Measurements from ENCODE around the gene SAP130. TPM values are rescaled to one million over a fixed set of nuclear protein-coding genes. Genes with fewer than 3 reads are reported as not detected.

SAP130 gene
- total and polyA plus RNA-seq, 7 donors = 5.8 to 11.2 (median 6.7) TPM

DNA sequence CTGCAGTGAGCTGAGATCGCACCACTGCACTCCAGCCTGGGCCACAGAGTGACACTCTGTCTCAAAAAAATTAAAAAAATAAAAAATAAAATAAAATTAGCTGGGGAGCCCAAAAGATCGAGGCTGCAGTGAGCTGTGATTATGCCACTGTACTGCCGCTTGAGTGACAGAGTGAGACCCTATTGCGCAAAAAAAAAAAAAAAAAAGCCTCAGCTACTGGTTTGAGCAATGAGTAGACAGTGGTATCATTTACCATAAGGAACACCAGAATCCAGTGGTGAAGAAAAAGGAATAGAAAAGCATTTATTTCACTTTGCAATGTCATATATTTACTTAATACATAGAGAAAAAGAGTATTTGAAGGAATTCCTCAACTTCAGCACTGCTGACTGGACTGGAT, 3.0 kb downstream of the SAP130 start:
- Histone ChIP-seq H3K27me3 (no peaks in the 10 kb centered on the region), H3K9me3 (no peaks in the 10 kb centered on the region), H3K27ac (no peak overlapping the region), H3K4me3 (no peak overlapping the region), H3K36me3 (no peaks in the 10 kb centered on the region), H3K4me1 (peaks cover 0 to 20% (median 19%) of the 10 kb centered on the region in 4 donors)
- no peak for DNase-seq
- 95 to 96% methylated on average over 4 of the region's 4 CpGs for WGBS, 2 donors
- no peak for TF ChIP-seq POLR2AphosphoS5 (IDR thresholded peaks at IDR 0.05)
- no peak for TF ChIP-seq EP300 (IDR thresholded peaks at IDR 0.05)
- TF ChIP-seq, protein P1, sequence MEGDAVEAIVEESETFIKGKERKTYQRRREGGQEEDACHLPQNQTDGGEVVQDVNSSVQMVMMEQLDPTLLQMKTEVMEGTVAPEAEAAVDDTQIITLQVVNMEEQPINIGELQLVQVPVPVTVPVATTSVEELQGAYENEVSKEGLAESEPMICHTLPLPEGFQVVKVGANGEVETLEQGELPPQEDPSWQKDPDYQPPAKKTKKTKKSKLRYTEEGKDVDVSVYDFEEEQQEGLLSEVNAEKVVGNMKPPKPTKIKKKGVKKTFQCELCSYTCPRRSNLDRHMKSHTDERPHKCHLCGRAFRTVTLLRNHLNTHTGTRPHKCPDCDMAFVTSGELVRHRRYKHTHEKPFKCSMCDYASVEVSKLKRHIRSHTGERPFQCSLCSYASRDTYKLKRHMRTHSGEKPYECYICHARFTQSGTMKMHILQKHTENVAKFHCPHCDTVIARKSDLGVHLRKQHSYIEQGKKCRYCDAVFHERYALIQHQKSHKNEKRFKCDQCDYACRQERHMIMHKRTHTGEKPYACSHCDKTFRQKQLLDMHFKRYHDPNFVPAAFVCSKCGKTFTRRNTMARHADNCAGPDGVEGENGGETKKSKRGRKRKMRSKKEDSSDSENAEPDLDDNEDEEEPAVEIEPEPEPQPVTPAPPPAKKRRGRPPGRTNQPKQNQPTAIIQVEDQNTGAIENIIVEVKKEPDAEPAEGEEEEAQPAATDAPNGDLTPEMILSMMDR (IDR thresholded peaks at IDR 0.05) = no peak
- no peak for TF ChIP-seq POLR2A (IDR thresholded peaks at IDR 0.05)
- intact Hi-C loops (cut with DNase I) = loop anchor here (5.0 kb wide), 1 partner anchor 143 kb away; no protein-coding TSS in a partner anchor

GRCh38 chr2:128017561-128017960, 10.3 kb downstream of the SAP130 start:
- H3K27ac ChIP-seq = no peak overlapping the region
- H3K27me3 ChIP-seq = no peaks in the 10 kb centered on the region
- TF ChIP-seq POLR2AphosphoS5 (IDR thresholded peaks at IDR 0.05) = no peak
- DNase-seq = no peak
- H3K9me3 ChIP-seq = no peaks in the 10 kb centered on the region
- H3K36me3 ChIP-seq = peaks cover 14 to 61% (median 34%) of the 10 kb centered on the region in 4 donors
- no peak overlapping the region for H3K4me3 ChIP-seq
- intact Hi-C loops (cut with DNase I) = no loop called here
- WGBS, 2 donors = 92 to 94% methylated on average over 8 of the region's 8 CpGs
- no peaks in the 10 kb centered on the region for H3K4me1 ChIP-seq

DNA sequence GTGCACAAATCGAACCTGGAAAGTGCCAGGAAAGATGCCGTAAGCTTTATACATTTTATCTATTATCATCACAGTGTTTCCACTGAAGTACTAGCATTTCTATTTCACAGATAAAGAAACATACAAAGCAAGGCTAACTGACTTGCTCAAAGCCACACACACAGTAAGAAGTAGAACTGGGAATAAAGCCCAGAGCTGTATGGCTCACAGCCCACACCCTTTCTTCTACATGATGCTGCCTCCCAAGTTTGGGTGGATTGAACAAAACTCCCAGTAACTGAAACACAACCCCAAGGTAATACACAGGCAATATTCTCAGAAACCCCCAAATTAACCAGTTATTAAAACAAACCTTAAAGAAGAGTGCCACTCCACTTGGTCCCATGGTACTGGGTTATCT, 11.2 kb downstream of the SAP130 start:
- no peak for DNase-seq
- intact Hi-C loops (cut with DNase I) = no loop called here
- WGBS, 2 donors = 95 to 98% methylated on average over 2 of the region's 2 CpGs

DNA sequence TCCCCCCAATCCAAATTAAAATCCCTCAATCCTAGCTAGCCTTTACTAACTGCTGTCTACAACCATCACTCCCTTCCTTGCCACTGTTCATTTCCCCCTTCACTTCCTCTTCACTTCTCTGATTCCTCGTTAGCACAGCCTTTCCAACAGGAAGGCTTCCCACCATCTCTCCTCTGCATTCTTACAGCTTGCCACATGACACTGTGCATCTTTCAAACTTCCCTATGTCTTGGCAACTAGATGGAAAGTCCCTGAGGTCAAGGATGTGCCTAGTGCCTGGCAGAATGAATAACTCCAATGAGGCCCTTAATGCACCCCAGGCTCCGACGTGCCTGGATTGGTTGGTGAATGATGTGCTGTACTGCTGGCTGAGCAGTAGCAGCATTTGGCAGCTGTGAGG, 15.2 kb downstream of the SAP130 start:
- TF ChIP-seq POLR2AphosphoS5 (IDR thresholded peaks at IDR 0.05) = no peak
- TF ChIP-seq, protein P1 (IDR thresholded peaks at IDR 0.05) = no peak
- no peak for TF ChIP-seq EP300 (IDR thresholded peaks at IDR 0.05)
- TF ChIP-seq POLR2A (IDR thresholded peaks at IDR 0.05) = no peak
- no peaks in the 10 kb centered on the region for H3K27me3 ChIP-seq
- intact Hi-C loops (cut with DNase I) = no loop called here
- no peak overlapping the region for H3K27ac ChIP-seq
- H3K4me3 ChIP-seq = no peak overlapping the region
- H3K36me3 ChIP-seq = peaks cover 38 to 100% (median 79%) of the 10 kb centered on the region in 4 donors
- H3K4me1 ChIP-seq = no peaks in the 10 kb centered on the region
- no peak for DNase-seq
- WGBS, 2 donors = 88 to 92% methylated on average over 3 of the region's 3 CpGs
- H3K9me3 ChIP-seq = no peaks in the 10 kb centered on the region

More for the DNA sequence above, 11.2 kb downstream of the SAP130 start:
- Histone ChIP-seq H3K4me3 (no peak overlapping the region), H3K27me3 (no peaks in the 10 kb centered on the region), H3K27ac (no peak overlapping the region), H3K36me3 (peaks cover 22 to 71% (median 43%) of the 10 kb centered on the region in 4 donors), H3K4me1 (no peaks in the 10 kb centered on the region), H3K9me3 (no peaks in the 10 kb centered on the region)
- TF ChIP-seq, protein P1 (IDR thresholded peaks at IDR 0.05) = no peak
- TF ChIP-seq POLR2A (IDR thresholded peaks at IDR 0.05) = no peak
- no peak for TF ChIP-seq EP300 (IDR thresholded peaks at IDR 0.05)
- TF ChIP-seq POLR2AphosphoS5 (IDR thresholded peaks at IDR 0.05) = no peak

- Histone ChIP-seq H3K36me3 (peaks cover 34 to 100% (median 63%) of the 10 kb centered on the region in 4 donors), H3K9me3 (no peaks in the 10 kb centered on the region), H3K4me3 (no peak overlapping the region), H3K27ac (no peak overlapping the region), H3K4me1 (no peaks in the 10 kb centered on the region), H3K27me3 (no peaks in the 10 kb centered on the region)
- WGBS, 2 donors = 96 to 97% methylated on average over 6 of the region's 6 CpGs
- TF ChIP-seq POLR2AphosphoS5 (IDR thresholded peaks at IDR 0.05) = no peak
- TF ChIP-seq, protein P1 (IDR thresholded peaks at IDR 0.05) = no peak
- TF ChIP-seq EP300 (IDR thresholded peaks at IDR 0.05) = no peak
- TF ChIP-seq POLR2A (IDR thresholded peaks at IDR 0.05) = no peak
- DNase-seq = no peak
- intact Hi-C loops (cut with DNase I) = no loop called here
These were observed 19.7 kb downstream of the SAP130 start for GRCh38 chr2:128008074-128008672.
